ENCODE results near the gene PBX4.

DNA sequence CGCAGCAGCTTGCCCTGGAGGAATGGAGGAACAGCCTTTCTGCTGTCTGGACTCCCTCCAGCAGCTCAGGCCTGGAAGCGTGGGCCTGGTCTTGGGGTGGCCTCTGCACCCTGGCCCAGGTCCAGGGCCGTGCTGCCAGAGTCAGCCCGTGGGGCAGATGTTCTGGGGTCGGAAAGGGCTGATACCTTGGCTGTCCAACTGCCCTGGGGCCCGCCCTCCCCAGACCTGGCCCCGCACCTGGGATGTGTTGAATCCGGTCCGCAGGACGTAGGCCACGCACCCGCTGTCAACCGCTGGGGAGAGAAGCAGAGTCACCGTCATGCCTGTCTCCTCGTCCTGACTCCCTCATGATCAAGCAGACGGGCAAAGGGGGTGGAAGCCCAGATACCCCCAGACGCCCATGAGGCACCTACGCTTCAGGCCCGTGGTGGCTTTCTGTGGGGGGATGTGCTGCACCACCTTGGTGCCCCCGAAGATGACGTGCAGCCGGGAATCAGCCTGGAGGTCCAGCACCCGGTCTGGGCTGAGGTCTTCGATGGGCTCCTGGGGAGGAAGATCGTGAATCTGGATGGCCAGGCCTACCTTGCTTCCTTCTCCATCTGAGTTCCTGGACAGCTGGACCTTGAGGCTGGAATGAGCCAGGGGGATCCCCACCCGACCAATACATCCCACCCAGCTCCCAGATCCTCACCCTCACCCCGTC lies 37.3 kb upstream of the PBX4 start:
- TF ChIP-seq, protein P1, sequence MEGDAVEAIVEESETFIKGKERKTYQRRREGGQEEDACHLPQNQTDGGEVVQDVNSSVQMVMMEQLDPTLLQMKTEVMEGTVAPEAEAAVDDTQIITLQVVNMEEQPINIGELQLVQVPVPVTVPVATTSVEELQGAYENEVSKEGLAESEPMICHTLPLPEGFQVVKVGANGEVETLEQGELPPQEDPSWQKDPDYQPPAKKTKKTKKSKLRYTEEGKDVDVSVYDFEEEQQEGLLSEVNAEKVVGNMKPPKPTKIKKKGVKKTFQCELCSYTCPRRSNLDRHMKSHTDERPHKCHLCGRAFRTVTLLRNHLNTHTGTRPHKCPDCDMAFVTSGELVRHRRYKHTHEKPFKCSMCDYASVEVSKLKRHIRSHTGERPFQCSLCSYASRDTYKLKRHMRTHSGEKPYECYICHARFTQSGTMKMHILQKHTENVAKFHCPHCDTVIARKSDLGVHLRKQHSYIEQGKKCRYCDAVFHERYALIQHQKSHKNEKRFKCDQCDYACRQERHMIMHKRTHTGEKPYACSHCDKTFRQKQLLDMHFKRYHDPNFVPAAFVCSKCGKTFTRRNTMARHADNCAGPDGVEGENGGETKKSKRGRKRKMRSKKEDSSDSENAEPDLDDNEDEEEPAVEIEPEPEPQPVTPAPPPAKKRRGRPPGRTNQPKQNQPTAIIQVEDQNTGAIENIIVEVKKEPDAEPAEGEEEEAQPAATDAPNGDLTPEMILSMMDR (IDR thresholded peaks at IDR 0.05 in 2 of 3, conservative IDR thresholded peaks at IDR 0.05 in 1 of 3; ENCODE audit: borderline replicate concordance in 1 of 3, insufficient read depth in 1 of 3, low read depth in 2 of 3, low read length in 2 of 3): no peak
- TF ChIP-seq CEBPB (IDR thresholded peaks at IDR 0.05; ENCODE audit: low read depth): no peak
